ENCODE results near the gene FBXO17.

GRCh38 chr19:38949580-38950367, 25.8 kb downstream of the FBXO17 start:
- TF ChIP-seq POLR2A (IDR thresholded peaks at IDR 0.05; ENCODE audit: low read depth, low read length), result no peak
- TF ChIP-seq CTCF (IDR thresholded peaks at IDR 0.05; ENCODE audit: extremely low read depth in 1 of 2, insufficient read depth in 1 of 2, low read depth in 1 of 2, low read length in 2 of 2), result no peak
- TF ChIP-seq MAX (IDR thresholded peaks at IDR 0.05; ENCODE audit: insufficient read depth, insufficient read length), result peak; percentile 49
- TF ChIP-seq EZH2 (IDR thresholded peaks at IDR 0.05; ENCODE audit: borderline replicate concordance, low read depth, low read length, severe bottlenecking), result no peak
- TF ChIP-seq JUN (IDR thresholded peaks at IDR 0.05; ENCODE audit: borderline replicate concordance, insufficient read depth, insufficient read length, low read depth), result no peak
- TF ChIP-seq FOS (IDR thresholded peaks at IDR 0.05; ENCODE audit: borderline replicate concordance, insufficient read depth, low read length), result no peak

Measured in endothelial cell of umbilical vein (primary cell).